ENCODE results near the gene DOCK3. TPM values are rescaled to one million over a fixed set of nuclear protein-coding genes. Genes with fewer than 3 reads are reported as not detected.

The DOCK3 gene
- total RNA-seq, 4 donors from 2014 or later: 0.33 to 5.3 (median 0.50) TPM

DNA sequence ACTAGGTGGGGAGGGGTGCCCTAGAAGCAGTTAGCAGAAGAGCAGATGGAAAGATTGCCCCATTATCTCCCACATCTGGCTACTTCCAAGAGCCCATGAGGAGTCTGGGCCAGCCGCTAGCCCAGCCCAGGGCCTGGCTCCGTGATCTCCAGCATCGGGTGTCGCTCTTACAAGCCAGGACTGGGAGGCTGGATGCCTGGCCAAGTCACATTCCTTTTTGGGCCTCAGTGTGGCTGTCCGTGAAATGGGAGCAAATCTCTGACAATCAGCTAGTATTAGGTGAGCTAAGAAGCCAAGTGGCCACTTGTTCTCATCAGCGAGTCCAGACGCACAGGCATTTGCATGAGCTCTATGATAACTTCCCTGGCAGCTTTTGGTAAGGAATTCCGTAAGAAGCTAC, 23.3 kb upstream of the DOCK3 start:
- TF ChIP-seq, protein P1, sequence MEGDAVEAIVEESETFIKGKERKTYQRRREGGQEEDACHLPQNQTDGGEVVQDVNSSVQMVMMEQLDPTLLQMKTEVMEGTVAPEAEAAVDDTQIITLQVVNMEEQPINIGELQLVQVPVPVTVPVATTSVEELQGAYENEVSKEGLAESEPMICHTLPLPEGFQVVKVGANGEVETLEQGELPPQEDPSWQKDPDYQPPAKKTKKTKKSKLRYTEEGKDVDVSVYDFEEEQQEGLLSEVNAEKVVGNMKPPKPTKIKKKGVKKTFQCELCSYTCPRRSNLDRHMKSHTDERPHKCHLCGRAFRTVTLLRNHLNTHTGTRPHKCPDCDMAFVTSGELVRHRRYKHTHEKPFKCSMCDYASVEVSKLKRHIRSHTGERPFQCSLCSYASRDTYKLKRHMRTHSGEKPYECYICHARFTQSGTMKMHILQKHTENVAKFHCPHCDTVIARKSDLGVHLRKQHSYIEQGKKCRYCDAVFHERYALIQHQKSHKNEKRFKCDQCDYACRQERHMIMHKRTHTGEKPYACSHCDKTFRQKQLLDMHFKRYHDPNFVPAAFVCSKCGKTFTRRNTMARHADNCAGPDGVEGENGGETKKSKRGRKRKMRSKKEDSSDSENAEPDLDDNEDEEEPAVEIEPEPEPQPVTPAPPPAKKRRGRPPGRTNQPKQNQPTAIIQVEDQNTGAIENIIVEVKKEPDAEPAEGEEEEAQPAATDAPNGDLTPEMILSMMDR (IDR thresholded peaks at IDR 0.05; ENCODE audit: low read depth): no peak

GRCh38 chr3:50651920-50652529, 22.7 kb upstream of the DOCK3 start:
- TF ChIP-seq, protein P1 (IDR thresholded peaks at IDR 0.05; ENCODE audit: low read depth): no peak

DNA sequence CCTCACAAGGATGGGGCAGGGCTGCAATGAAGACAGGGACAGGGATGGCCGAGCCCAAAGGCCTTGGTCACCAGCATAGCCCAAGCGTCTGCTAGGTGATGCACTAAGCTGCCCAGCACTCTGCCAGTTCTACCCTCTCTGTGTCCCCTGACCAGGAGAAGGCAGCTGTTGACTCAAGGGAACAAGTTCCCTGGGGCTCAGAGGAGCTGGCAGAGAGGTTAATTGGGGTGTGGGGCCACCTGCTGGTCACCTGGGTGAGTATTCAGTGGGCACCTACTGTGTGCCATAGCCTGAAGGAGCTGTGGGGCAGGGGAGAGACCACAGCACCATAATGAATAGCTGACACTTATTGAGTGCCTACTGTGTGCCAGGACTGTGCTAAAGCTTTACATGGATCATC, 22.0 kb upstream of the DOCK3 start:
- TF ChIP-seq, protein P1 (IDR thresholded peaks at IDR 0.05; ENCODE audit: low read depth): no peak

GRCh38 chr3:50653937-50654595, 20.7 kb upstream of the DOCK3 start:
- TF ChIP-seq, protein P1 (IDR thresholded peaks at IDR 0.05; ENCODE audit: low read depth): no peak

DNA sequence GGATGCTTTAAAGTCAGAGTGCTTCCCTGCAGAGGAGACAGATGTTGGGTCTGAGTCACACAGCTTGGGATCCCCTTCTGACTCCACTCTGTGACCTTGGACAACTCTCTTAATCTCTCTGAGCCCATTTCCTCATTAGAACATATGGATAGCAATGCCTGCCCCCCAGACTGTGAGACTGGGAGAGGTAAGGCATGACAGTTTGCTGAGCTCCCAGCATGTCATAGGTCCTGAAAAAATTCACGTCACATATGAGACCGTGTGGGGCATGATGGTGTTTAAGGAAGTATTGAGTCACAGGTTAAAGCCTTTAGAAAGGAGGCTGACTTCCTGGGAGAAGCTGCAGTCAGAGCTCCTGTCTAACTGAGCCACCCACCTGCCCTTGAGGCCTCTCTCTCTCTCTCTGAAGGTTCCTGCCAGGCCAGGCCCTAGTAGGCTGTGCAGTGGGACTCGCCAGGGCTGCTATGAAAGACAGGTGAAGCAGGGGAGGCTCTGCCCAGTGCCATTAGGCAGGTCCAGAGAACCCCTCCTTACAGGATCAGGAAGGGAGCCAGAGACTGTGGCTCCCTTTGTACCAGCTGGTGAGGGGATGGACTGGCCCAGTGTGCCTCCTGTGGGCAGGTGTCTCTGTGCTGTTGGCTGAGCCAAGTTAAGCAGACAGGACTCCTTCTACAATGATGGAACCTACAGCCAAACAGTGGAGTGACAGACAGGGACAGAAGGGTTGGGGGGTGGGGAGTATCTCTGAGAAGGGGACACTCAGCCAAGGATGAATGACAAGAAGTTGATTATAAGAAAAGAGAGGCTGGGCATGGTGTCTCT, 19.5 kb upstream of the DOCK3 start:
- TF ChIP-seq, protein P1 (IDR thresholded peaks at IDR 0.05; ENCODE audit: low read depth): no peak

DNA sequence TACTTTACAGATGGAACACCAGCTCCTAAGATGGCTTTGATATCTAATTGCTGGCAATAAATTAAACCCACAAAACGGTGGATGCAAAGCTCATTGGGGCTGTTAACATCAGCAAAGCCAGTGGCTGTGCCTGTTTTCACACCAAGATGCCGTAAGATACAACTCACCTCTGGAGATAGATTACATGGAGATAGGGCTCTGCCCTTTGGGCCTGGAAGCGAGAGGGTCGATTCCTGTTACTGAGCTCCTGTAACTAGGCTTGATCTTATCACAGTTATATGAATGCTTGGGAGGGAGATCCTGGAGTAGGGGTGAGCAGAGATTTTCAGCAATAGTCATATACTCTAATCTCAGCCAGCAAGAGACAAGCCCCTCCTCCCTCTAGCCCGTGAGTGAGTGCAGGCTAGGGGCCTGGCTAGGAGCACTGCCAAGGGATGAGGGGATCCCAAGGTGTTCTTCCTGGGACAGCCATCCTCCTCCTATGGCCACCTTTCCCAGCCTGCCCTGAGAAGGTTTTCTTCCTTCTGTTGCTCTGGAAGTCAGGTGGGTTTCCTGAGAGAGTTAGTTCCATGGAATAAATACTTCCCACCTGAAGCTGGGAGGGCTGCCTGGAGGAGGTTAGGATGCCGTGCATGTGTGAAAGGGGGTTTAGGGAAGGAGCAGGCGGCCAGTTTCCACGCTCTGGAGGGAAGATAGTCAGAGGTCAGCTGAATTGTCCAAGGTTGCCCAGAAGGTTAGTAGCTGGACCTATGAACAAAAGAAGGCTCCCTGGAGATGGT, 18.1 kb upstream of the DOCK3 start:
- TF ChIP-seq, protein P1 (IDR thresholded peaks at IDR 0.05; ENCODE audit: low read depth): no peak

Data from subcutaneous adipose tissue (tissue), 4 donors.